Measurements from ENCODE around the gene HOPX.
"Not testable (repeated sequence)": the region's sequence is repeated elsewhere in the genome, so short reads cannot be mapped to it uniquely, and the experiment has no call there.

DNA sequence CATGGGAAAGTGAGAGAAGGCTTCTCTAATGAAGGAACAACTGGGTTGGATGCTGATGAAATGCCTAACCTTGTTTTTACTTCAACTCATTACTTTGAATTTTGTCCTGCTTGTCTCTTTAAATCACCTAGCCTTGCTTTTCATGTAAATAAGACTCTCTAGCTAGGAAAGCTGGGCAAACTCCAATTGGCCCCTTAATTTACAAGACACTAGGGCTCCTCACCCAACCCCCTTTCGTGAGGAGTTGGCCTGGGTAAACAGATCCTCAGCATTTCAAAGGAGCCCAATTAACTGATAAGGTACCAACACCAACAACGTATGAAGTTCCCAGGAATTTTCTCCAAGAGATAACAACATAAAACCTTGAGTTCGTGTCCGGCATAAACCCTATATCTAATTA is 75.6 kb downstream of the HOPX start:
- TF ChIP-seq, protein P1, sequence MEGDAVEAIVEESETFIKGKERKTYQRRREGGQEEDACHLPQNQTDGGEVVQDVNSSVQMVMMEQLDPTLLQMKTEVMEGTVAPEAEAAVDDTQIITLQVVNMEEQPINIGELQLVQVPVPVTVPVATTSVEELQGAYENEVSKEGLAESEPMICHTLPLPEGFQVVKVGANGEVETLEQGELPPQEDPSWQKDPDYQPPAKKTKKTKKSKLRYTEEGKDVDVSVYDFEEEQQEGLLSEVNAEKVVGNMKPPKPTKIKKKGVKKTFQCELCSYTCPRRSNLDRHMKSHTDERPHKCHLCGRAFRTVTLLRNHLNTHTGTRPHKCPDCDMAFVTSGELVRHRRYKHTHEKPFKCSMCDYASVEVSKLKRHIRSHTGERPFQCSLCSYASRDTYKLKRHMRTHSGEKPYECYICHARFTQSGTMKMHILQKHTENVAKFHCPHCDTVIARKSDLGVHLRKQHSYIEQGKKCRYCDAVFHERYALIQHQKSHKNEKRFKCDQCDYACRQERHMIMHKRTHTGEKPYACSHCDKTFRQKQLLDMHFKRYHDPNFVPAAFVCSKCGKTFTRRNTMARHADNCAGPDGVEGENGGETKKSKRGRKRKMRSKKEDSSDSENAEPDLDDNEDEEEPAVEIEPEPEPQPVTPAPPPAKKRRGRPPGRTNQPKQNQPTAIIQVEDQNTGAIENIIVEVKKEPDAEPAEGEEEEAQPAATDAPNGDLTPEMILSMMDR (IDR thresholded peaks at IDR 0.05 in 4 of 5, conservative IDR thresholded peaks at IDR 0.05 in 1 of 5), result not testable (repeated sequence)
- TF ChIP-seq POLR2A (IDR thresholded peaks at IDR 0.05), result not testable (repeated sequence)

Measured in gastrocnemius medialis (tissue), 4 donors.